Medulla oblongata (tissue), 1 donor: Measurements from ENCODE around the gene PTTG1.
A peak's percentile ranks its signal among the peaks of the same experiment; 100 is the strongest.

Experiments used
- DNase-seq: peaks from one replicate; pipeline ENCODE4 v3.0.0-alpha.2; 2015; ENCODE audit errors: extremely low spot score

Gene PTTG1

DNA sequence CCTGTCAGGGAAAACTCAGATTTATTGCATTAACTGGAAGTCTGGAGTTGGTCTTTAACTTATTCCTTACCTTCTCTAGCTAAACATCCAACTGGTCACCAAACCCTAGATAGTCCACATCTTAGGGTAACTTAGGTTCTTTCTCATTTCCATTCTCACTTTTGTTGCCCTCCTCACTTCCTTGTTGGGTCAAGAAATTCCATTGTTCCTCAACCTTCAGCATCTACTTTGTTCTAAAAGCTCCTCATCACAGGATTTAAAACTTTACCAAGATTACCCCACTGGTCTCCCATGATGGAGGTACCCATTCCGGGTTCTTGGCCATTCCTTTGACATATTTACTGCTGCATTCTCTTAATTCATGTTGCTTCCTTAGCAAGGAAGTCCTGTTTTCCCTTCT, 32.1 kb downstream of the PTTG1 start:
- DNase-seq = no peak

DNA sequence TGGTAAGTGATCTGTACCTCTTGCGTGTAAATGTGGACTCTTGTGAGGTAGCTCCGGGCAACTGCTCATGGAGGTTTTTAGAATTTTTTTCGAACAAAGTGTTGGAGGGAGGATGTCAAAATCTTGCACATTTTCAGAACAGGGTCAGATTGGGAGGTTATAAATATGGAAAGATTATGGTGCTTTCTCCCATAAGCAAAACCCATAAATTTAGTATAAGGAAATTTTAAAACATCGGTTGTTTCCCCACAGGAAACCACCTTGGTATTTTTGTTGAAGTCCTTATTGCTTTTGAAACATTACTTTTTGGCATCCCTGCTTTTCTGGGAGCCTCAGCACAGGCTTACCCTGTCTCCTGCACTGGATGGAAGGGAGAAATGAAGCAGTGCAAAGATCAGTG, 33.9 kb downstream of the PTTG1 start:
- no peak for DNase-seq

- DNase-seq = no peak
Observed at GRCh38 chr5:160456480-160457177, 35.0 kb downstream of the PTTG1 start.

DNA sequence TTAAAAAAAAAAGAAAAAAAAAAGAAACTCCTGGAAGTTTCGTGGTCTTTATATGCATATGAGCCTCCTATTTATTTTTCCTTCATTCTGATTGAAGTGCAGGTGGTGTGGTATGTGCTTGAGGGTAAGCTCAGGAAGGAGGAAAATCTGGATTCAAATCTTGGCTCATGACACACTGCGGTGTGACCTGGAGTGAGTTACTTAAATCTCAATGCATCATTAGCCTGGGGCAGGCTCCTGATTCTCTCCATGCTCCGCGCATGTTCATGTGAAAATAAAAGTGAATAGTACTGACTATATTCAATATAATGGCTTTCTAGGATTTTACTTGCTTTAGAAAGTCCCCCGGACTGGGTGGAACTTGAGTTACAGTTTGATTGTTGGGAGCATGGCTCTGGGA, 35.6 kb downstream of the PTTG1 start:
- no peak for DNase-seq

- DNase-seq = no peak
Observed at GRCh38 chr5:160458806-160459800, 37.4 kb downstream of the PTTG1 start.

GRCh38 chr5:160460377-160461049, 38.9 kb downstream of the PTTG1 start:
- DNase-seq = no peak

- no peak for DNase-seq
Observed at GRCh38 chr5:160461378-160461777, 39.7 kb downstream of the PTTG1 start.

DNA sequence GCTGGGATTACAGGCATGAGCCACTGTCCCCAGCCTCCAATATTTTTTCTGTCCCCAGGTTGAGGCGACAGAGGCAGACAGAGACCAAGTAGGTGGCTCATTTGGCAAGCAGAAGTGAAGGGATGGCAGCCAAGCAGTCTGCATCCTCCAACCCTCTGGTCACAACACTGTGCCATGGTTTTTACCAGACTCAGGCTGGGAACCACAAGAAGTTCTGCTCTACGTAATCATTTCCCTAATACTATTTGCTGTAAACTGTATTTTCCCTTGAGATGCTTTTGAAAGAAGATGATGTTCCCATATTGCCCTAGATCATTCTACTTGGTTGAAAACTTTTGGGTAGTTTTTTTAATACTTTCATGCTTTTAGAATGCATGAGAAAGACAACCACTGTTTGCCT, 40.5 kb downstream of the PTTG1 start:
- no peak for DNase-seq

DNA sequence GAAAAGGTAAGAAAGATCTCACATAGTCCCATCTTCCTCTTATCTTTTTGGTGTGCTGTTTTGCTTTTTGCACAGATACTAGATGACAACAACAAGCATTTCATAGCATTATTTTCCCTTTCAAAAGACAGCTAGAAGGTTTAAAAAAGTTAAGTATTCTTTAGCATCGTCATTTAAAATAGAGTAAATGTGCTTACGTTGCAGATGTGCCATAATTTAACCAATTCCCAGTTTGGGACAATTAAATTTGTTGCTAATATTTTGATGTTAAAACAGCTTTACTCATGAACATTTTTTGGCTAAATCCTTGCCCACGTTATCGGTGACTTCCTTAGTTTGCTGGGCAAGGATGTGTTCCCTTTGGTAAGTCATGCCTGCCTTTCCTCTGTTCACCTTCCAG, 41.6 kb downstream of the PTTG1 start:
- no peak for DNase-seq

- no peak for DNase-seq
Observed at GRCh38 chr5:160463740-160464465, 42.2 kb downstream of the PTTG1 start.

DNA sequence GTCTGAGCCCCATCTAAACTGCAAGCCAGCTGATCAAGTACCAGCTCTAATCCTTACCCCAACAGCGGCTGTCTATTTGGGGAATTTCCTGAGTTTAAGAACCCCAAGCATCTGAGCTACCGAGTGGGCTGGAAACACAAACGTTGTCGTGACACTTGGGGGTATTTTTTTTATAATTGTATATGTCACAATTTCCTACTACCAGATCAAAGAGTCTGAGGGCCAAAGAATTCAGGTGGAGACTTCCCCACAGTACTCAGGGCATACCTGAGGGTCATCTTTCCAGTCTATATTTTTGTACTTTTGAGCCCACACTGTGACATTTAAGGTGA, 42.8 kb downstream of the PTTG1 start:
- DNase-seq = no peak

DNA sequence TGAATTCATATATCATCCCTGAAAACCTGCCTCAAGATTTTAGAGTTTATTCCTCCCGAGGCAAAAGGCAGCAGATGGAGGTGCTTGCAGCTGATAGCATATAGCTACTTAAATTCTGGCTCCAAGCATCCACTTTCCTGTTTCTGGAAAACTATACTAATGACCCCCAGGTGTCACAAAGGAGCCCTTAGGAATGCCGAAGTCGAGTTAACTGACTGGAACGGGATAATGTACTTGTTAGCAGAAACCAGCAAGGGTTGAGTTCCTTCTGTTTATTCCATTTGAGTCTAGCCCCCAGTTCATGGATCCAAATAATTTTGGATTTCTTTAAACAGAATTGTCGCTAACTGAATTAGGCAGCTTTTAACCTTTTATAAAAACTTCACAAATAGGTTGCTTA, 44.5 kb downstream of the PTTG1 start:
- no peak for DNase-seq

DNA sequence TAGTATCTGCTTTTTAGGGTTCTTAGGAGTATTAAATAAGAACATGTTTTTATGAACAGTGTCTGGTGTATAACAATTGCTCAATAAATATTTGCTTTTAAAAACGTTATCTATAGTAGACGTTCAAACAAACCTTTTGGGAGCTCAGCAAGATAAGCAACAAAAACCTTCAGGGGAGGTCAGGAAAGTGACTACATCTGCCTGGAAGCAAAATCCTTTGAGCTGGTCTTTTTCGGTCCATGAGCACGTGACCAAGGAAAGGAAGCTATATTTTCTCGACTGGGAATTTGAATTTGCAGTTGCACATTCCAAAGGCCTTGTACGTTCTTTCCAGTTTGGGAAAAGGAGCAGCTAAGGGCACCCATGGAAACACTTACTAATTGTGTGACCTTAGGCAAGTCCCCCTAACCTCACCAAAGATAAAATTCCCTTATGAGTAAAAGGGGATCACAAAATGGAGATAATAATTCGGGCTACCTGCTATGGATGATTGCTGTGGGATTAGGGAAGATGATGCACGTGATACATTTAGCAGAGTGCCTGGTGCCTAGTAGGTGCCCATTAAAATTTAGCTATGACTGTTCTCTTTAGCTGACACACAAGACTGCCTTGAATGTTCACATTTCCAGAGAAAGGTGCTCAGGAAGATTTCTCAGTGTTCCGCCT, 45.4 kb downstream of the PTTG1 start:
- no peak for DNase-seq

DNA sequence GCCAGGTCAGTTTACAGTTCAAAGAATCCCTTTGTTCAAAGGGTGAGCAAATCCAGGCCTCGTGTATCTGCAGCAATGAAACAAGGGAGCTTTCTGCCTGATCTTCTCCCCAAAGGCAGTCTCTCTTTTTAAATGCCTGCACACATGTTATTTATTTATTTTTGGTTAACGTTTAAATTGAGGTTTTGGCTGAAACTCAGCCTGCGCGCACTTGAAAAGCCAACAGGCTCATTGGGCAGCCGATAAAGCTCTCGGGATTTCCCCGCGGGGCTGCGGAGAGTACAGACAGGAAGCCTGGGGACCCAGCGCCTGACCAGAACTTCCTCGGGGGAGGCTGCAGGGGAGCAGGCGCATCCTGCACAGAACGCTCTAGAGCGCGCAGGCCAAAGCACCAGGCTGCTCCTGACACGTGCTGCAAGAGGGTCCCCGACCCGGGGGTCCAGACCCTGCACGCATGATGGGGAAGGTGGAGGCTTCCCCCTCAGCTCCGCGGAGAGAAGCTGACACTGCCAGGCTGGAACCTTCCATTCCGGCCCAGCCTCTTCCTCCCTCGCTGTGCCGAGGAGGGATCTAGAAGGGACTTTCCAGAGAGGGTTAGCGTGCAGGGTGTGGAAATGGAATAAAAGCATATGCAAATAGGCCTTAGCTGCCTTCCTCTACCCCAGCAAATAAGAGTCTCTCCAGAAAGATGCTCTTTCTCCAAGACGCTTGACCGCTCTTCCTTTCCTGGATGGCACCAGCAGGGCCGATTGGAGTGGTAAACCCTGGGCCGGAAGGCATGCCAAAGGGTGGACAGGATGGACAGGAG, 46.1 kb downstream of the PTTG1 start:
- peak; percentile 70 for DNase-seq

DNA sequence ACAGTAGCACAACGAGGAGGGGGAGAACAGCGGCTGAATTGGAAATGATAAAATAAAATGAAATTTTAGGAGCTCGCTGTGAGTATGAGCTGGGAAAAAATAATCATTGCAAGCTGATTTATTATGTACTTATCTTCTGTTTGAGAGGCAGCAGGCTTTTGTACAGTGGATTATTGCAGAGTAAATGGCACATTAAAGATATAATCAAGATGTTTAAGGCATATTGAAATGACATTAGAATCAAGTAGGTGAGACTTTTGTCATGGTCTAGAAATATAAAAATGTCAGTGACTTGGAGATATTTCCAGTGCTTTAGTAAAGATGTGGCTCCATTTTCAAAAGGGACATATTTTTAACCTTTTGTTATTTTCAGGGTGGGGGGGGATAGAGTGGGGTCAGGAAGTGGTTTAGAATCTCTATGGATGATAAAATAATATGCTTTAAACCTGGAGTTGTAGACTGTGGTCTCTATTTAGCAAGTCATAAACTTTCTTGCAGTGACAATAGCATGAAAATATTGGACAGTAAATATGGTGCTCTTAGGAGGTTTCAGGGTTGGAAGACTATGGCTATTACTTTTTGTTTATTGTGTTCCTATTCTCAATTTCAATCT, 46.8 kb downstream of the PTTG1 start:
- DNase-seq = no peak

- no peak for DNase-seq
Observed at GRCh38 chr5:160469156-160470144, 47.8 kb downstream of the PTTG1 start.

DNA sequence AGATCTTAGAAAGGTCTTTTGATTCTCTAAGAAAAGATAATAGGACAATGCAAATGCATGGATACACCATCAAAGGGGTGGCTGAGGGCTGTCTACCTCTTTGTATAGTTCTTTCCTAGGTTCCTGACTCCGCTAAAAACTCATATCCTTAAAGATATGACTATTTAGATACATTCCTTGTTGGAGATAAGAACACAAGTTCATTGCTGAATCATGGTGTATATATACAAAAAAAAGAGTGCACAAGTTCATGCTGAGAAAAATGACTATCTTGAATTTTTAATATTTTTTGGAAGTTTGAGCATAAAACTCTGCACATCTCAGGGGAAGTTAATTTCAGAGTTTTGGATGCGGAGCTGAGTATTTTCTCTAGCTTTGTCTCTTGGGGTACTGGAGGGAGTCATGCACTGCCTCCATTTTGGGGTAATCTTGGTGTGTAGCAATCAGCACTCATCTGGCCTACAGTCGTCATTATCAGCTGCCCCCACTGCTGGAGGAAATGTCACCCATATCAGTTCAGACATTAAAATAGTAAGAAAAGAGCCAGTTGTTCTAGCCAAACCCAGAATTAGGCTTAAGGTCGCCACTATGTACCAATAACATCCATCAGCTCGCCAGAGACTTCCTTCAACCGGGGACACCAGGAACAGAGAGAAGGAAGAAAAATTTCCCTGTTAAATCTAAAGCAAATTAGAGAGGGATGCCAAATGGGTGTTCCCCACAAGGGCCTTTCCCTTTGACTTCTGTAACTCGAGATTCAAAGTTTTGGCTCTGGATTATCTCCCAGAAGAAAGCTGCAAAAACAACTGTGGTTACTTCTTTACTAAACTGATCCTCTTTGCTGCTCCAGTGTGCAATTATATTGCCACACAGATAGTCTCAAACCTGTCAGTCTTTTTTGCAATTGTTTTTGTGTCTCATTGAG, 49.0 kb downstream of the PTTG1 start:
- no peak for DNase-seq

GRCh38 chr5:160471761-160472160, 50.1 kb downstream of the PTTG1 start:
- no peak for DNase-seq
